H1 (cell line): ENCODE data around the gene B9D1. TPM values are rescaled to one million over a fixed set of nuclear protein-coding genes. Genes with fewer than 3 reads are reported as not detected.

ENCODE experiments used
- CTCF ChIA-PET: fragments of 300-600 bp; sonication (Branson Sonifier 250); formaldehyde crosslinking; loops from one replicate; lab custom pipeline; 2021; ENCODE audit not compliant: partially characterized antibody; lab: Charles Lee
- POLR2A ChIA-PET: fragments of 300-600 bp; sonication (Branson Sonifier 250); formaldehyde crosslinking; loops from one replicate; lab custom pipeline; 2021; ENCODE audit warnings: inconsistent platforms; ENCODE audit not compliant: partially characterized antibody; lab: Charles Lee
- DNase-seq, 2 experiments: peaks; one replicate each; pipeline versions ENCODE4 v3.0.0 to v3.0.0-alpha.2; 2010 to 2022; ENCODE audit warnings: low spot score in 2 of 2, low read depth in 1 of 2, mixed read lengths in 1 of 2
- FAIRE-seq: peaks from 2 replicates; lab custom pipeline; 2011; peaks lifted over from hg19 to GRCh38; lab: Jason Lieb, UNC
- H2AFZ ChIP-seq: 2 replicates; pipeline ENCODE4 v1.8.1; 2012; ENCODE audit warnings: low read length, inconsistent platforms
- H2AK5ac ChIP-seq: 2 replicates; pipeline ENCODE4 v1.6.1; 2013; ENCODE audit warnings: low read depth, low read length
- H2BK120ac ChIP-seq: replicated peaks from 2 replicates; pipeline ENCODE3; 2013; ENCODE audit warnings: low read depth, low read length, inconsistent platforms
- H2BK12ac ChIP-seq: 2 replicates; pipeline ENCODE4 v1.6.1; 2013; ENCODE audit warnings: low read depth, low read length
- H2BK15ac ChIP-seq: 2 replicates; pipeline ENCODE4 v1.6.1; 2013; ENCODE audit warnings: low read length
- H2BK20ac ChIP-seq: 2 replicates; pipeline ENCODE4 v1.6.1; 2013; ENCODE audit warnings: low read length
- H2BK5ac ChIP-seq: 2 replicates; pipeline ENCODE4 v1.6.1; 2013; ENCODE audit warnings: low read depth, low read length
- H3K14ac ChIP-seq: 2 replicates; pipeline ENCODE4 v1.6.1; 2013; ENCODE audit warnings: inconsistent platforms; ENCODE audit not compliant: insufficient read length
- H3K18ac ChIP-seq: 2 replicates; pipeline ENCODE4 v1.6.1; 2013; ENCODE audit warnings: low read length; ENCODE audit errors: extremely low read depth
- H3K23ac ChIP-seq: 2 replicates; pipeline ENCODE4 v1.6.1; 2013; ENCODE audit warnings: inconsistent platforms; ENCODE audit not compliant: insufficient read length
- H3K23me2 ChIP-seq: 2 replicates; pipeline ENCODE4 v1.6.1; 2013; ENCODE audit warnings: low read depth, low read length
- H3K27ac ChIP-seq: 2 replicates; pipeline ENCODE4 v1.6.1; 2011; ENCODE audit warnings: low read depth, low read length, inconsistent platforms
- H3K27me3 ChIP-seq, 4 experiments: replicated peaks in 1 of 4; 1 replicate in 1 of 4; 2 replicates in 3 of 4; pipeline versions ENCODE4 v1.6.1 to v1.8.1; 2011 to 2013; ENCODE audit warnings: low read length in 3 of 4, mild to moderate bottlenecking in 3 of 4, inconsistent platforms in 2 of 4, mixed read lengths in 2 of 4, moderate library complexity in 1 of 4; ENCODE audit not compliant: control insufficient read depth in 3 of 4, insufficient read depth in 3 of 4; ENCODE audit errors: extremely low read depth in 1 of 4
- H3K36me3 ChIP-seq, 4 experiments: 2 replicates each; pipeline versions ENCODE4 v1.6.1 to v1.8.1; 2011 to 2013; ENCODE audit warnings: mild to moderate bottlenecking in 4 of 4, low read length in 3 of 4, moderate library complexity in 2 of 4, control low read depth in 1 of 4, inconsistent platforms in 1 of 4; ENCODE audit not compliant: insufficient read depth in 4 of 4, control insufficient read depth in 2 of 4
- H3K4ac ChIP-seq: replicated peaks from 2 replicates; pipeline ENCODE3; 2013; ENCODE audit warnings: low read length, low read depth, mixed read lengths, inconsistent platforms; ENCODE audit not compliant: insufficient read length
- H3K4me1 ChIP-seq, 4 experiments: replicated peaks in 1 of 4; 1 replicate in 1 of 4; 2 replicates in 3 of 4; pipeline versions ENCODE4 v1.6.1 to v1.8.1; 2011 to 2013; ENCODE audit warnings: low read length in 3 of 4, inconsistent platforms in 2 of 4, mixed read lengths in 1 of 4; ENCODE audit not compliant: insufficient read depth in 4 of 4, control insufficient read depth in 3 of 4
- H3K4me2 ChIP-seq, 2 experiments: 2 replicates each; pipeline versions ENCODE4 v1.6.1 to v1.8.1; 2011 to 2013; ENCODE audit warnings: low read depth in 2 of 2, low read length in 2 of 2, control low read depth in 1 of 2, inconsistent platforms in 1 of 2, mild to moderate bottlenecking in 1 of 2; ENCODE audit not compliant: insufficient read depth in 1 of 2
- H3K4me3 ChIP-seq, 4 experiments: fragments of 200-600, 300-600 bp in 1 of 4; sonication (generic), shearing (Covaris generic), sonication (Bioruptor Twin) in 1 of 4; 2 replicates each; pipeline versions ENCODE4 v1.5.1 to v1.8.1; 2011 to 2016; ENCODE audit warnings: low read length in 4 of 4, low read depth in 3 of 4, control low read depth in 2 of 4, inconsistent platforms in 2 of 4, mild to moderate bottlenecking in 2 of 4, mixed read lengths in 1 of 4, moderate library complexity in 1 of 4; ENCODE audit not compliant: insufficient read depth in 2 of 4; ENCODE audit errors: extremely low read depth in 1 of 4
- H3K56ac ChIP-seq: replicated peaks from 2 replicates; pipeline ENCODE3; 2013; ENCODE audit warnings: low read depth, mild to moderate bottlenecking, mixed read lengths, low read length, inconsistent platforms; ENCODE audit not compliant: insufficient read length
- H3K79me1 ChIP-seq: 2 replicates; pipeline ENCODE4 v1.6.1; 2013; ENCODE audit warnings: low read depth, low read length, control low read depth
- H3K79me2 ChIP-seq, 2 experiments: 2 replicates each; pipeline versions ENCODE4 v1.6.1 to v1.8.1; 2012 to 2013; ENCODE audit warnings: low read length in 2 of 2, mild to moderate bottlenecking in 2 of 2, inconsistent platforms in 1 of 2; ENCODE audit not compliant: insufficient read depth in 2 of 2, control insufficient read depth in 1 of 2
- H3K9ac ChIP-seq, 4 experiments: replicated peaks in 1 of 4; 1 replicate in 1 of 4; 2 replicates in 3 of 4; pipeline versions ENCODE4 v1.6.1 to v1.8.1; 2011 to 2013; ENCODE audit warnings: low read depth in 3 of 4, low read length in 3 of 4, control low read depth in 2 of 4, mild to moderate bottlenecking in 2 of 4, moderate library complexity in 2 of 4, inconsistent platforms in 1 of 4; ENCODE audit errors: extremely low read depth in 1 of 4
- H3K9me3 ChIP-seq, 2 experiments: 2 replicates each; pipeline versions ENCODE4 v1.6.1 to v1.8.1; 2012 to 2013; ENCODE audit warnings: mild to moderate bottlenecking in 2 of 2, moderate library complexity in 2 of 2, control low read depth in 1 of 2, inconsistent platforms in 1 of 2, low read depth in 1 of 2, low read length in 1 of 2, mixed read lengths in 1 of 2; ENCODE audit not compliant: insufficient read depth in 2 of 2
- H4K20me1 ChIP-seq, 2 experiments: replicated peaks in 1 of 2; 2 replicates each; pipeline versions ENCODE3 to v1.8.1; 2011 to 2013; ENCODE audit warnings: inconsistent platforms in 2 of 2, low read length in 2 of 2, mild to moderate bottlenecking in 1 of 2; ENCODE audit not compliant: insufficient read depth in 2 of 2, control insufficient read depth in 1 of 2
- H4K5ac ChIP-seq: 2 replicates; pipeline ENCODE4 v1.6.1; 2013; ENCODE audit warnings: low read length, low read depth, mixed read lengths, inconsistent platforms; ENCODE audit not compliant: insufficient read length
- H4K8ac ChIP-seq: 2 replicates; pipeline ENCODE4 v1.8.0; 2013; ENCODE audit warnings: mild to moderate bottlenecking, moderate library complexity, low read length, inconsistent platforms; ENCODE audit not compliant: insufficient read depth; ENCODE audit errors: extremely low read depth
- H4K91ac ChIP-seq: replicated peaks from 2 replicates; pipeline ENCODE3; 2013; ENCODE audit warnings: low read length, mixed read lengths, inconsistent platforms; ENCODE audit not compliant: insufficient read length
- ASH2L ChIP-seq: fragments of 200-600, 300-600 bp; sonication (generic); IDR thresholded peaks from one replicate; pipeline ENCODE4 v1.7.1; 2017; ENCODE audit warnings: low read length
- ATF2 ChIP-seq: IDR thresholded peaks from 2 replicates; pipeline ENCODE4 v1.6.1; 2012; ENCODE audit warnings: low read length, inconsistent platforms
- BACH1 ChIP-seq: IDR thresholded peaks from 2 replicates; pipeline ENCODE4 v1.6.1; 2012; ENCODE audit warnings: low read length, improper control_type of control experiment
- BCL11A ChIP-seq, 2 experiments: IDR thresholded peaks; one replicate each; pipeline ENCODE4 v1.6.1; 2011; ENCODE audit warnings: low read depth in 2 of 2, low read length in 2 of 2, mild to moderate bottlenecking in 2 of 2
- FOSL1 ChIP-seq: IDR thresholded peaks from 2 replicates; pipeline ENCODE4 v1.6.1; 2011; ENCODE audit warnings: mild to moderate bottlenecking, low read depth, low read length, moderate library complexity; ENCODE audit not compliant: insufficient read depth
- JUN ChIP-seq: IDR thresholded peaks from 2 replicates; pipeline ENCODE4 v1.6.1; 2011; ENCODE audit warnings: low read depth, mild to moderate bottlenecking, improper control_type of control experiment, low read length
- PHF8 ChIP-seq: fragments of 200-600 bp; sonication (generic); conservative IDR thresholded peaks from 2 replicates; pipeline ENCODE4 v1.7.1; 2012; ENCODE audit warnings: low read depth, mild to moderate bottlenecking, inconsistent platforms, low read length, moderate library complexity
- POLR2AphosphoS5 ChIP-seq: IDR thresholded peaks from 2 replicates; pipeline ENCODE4 v1.6.1; 2011; ENCODE audit warnings: low read depth, low read length
- RFX5 ChIP-seq: IDR thresholded peaks from 2 replicates; pipeline ENCODE4 v1.6.1; 2011; ENCODE audit warnings: low read depth, low read length, improper control_type of control experiment, borderline replicate concordance
- SIN3A ChIP-seq, 2 experiments: IDR thresholded peaks in 1 of 2; conservative IDR thresholded peaks in 1 of 2; 2 replicates each; pipeline ENCODE4 v1.6.1; 2011 to 2012; ENCODE audit warnings: low read length in 2 of 2, improper control_type of control experiment in 1 of 2, low read depth in 1 of 2, mild to moderate bottlenecking in 1 of 2
- SUZ12 ChIP-seq: fragments of 200-600 bp; sonication (generic); IDR thresholded peaks from 2 replicates; pipeline ENCODE4 v1.6.1; 2012; ENCODE audit warnings: mild to moderate bottlenecking, inconsistent platforms, low read length, moderate library complexity, mixed read lengths
- YY1 ChIP-seq: IDR thresholded peaks from 2 replicates; pipeline ENCODE4 v1.6.1; 2011; ENCODE audit warnings: low read depth, mild to moderate bottlenecking, low read length
- WGBS, 2 experiments: shearing (Covaris generic) in 1 of 2; methylation state at CpG; one replicate each; pipeline versions ENCODE4 v1.1.6 to v1.1.7; 2013 to 2015; ENCODE audit warnings: low lambda C conversion rate in 2 of 2, mixed read lengths in 2 of 2, inconsistent platforms in 1 of 2, low coverage in 1 of 2, missing lambda C conversion rate in 1 of 2; ENCODE audit not compliant: insufficient replicate concordance in 2 of 2, insufficient coverage in 1 of 2, insufficient read length in 1 of 2; ENCODE audit errors: extremely low coverage in 1 of 2, missing lambda C conversion rate in 1 of 2; 5-methylcytosine and 5-hydroxymethylcytosine counted together
- polyA plus RNA-seq, 7 experiments: library from polyadenylated mRNA; depleted of rRNA in 3 of 7; stranded (reverse) in 5 of 7; unstranded in 2 of 7; fragments of >200 nt in 5 of 7; fragments of 200-250 nt in 2 of 7; gene quantifications; 1 replicate in 5 of 7; 2 replicates in 1 of 7; 4 replicates in 1 of 7; pipeline versions ENCODE4 v1.2.1 to v1.2.3, GENCODE V29; 2011 to 2013; ENCODE audit warnings: missing spikeins in 2 of 7, mixed read lengths in 2 of 7
- total RNA-seq: library from RNA; stranded (reverse); fragmentation: NEBNext Ultra II Directional; extraction: Animal tissue kit (Norgen Biotek cat#: 25700); gene quantifications from 2 replicates; pipeline ENCODE4 v1.2.1, GENCODE V29; 2021

The B9D1 gene
- total and polyA plus RNA-seq, 2 of the 8 experiments (the other 6 are each of a cell fraction or from before 2014, with no cell fraction given) = 24.6 to 65.7 TPM

- Histone ChIP-seq H2AK5ac (no peak overlapping the region), H3K4me2 (no peak overlapping the region), H3K4me1 (peaks cover 0 to 9% (median 3%) of the 10 kb centered on the region in 4 experiments; a peak in 4 of 7 replicates), H3K23me2 (peaks cover 6% of the 10 kb centered on the region; the same call in 1 of the 2 replicates), H3K14ac (no peak overlapping the region), H3K4ac (no peak overlapping the region), H2BK5ac (no peak overlapping the region; the same call in 1 of the 2 replicates), H3K27ac (no peak overlapping the region), H3K23ac (no peak overlapping the region), H3K56ac (no peak overlapping the region), H3K9ac (no peak overlapping the region), H3K79me2 (no peaks in the 10 kb centered on the region), H3K18ac (no peak overlapping the region), H4K5ac (no peak overlapping the region), H4K20me1 (no peaks in the 10 kb centered on the region), H2BK20ac (no peak overlapping the region), H3K9me3 (no peaks in the 10 kb centered on the region), H4K91ac (no peak overlapping the region), H2BK120ac (no peak overlapping the region), H2AFZ (no peak overlapping the region), H3K27me3 (no peaks in the 10 kb centered on the region; a peak in 1 of 7 replicates), H4K8ac (no peak overlapping the region), H3K79me1 (no peaks in the 10 kb centered on the region), H3K4me3 (no peak overlapping the region), H2BK12ac (no peak overlapping the region), H3K36me3 (no peaks in the 10 kb centered on the region), H2BK15ac (no peak overlapping the region)
- DNase-seq (no peak), FAIRE-seq (no peak)
- ChIA-PET POLR2A (interaction anchor here (6.2 kb wide), 1 partner anchor 12 kb away, joined by 32 read pairs; the partner anchor contains the start of gene MAPK7), CTCF (interaction anchor here (1.1 to 6.7 kb wide), 6 partner anchors 14 to 396 kb away, joined by 3 to 66 read pairs (median 6); no protein-coding TSS in a partner anchor)
- WGBS, 2 experiments = 92% methylated on average over 5 of the region's 5 CpGs; no CpG with 5 or more reads in 1 of the 2 experiments
- TF ChIP-seq BACH1 (no peak), RFX5 (no peak), YY1 (no peak), ATF2 (no peak), FOSL1 (no peak), JUN (no peak), SIN3A (conservative IDR thresholded peaks at IDR 0.05 in 1 of 2, IDR thresholded peaks at IDR 0.05 in 1 of 2; ENCODE audit: low read depth in 1 of 2, low read length in 2 of 2) (no peak), POLR2AphosphoS5 (no peak), SUZ12 (no peak), BCL11A (IDR thresholded peaks at IDR 0.05; ENCODE audit: low read depth in 2 of 2, low read length in 2 of 2) (no peak), PHF8 (no peak), ASH2L (no peak)
Measured at GRCh38 chr17:19366637-19366972, 4.1 kb upstream of the B9D1 start.
